Dendritic cell treated with granulocyte-macrophage colony-stimulating factor and Interleukin-4, amounts not matched to agents 40 ng/mL and 50 ng/mL, for 4 days (primary cell): Measurements from ENCODE around the gene SQOR.
A peak's percentile ranks its signal among the peaks of the same experiment; 100 is the strongest.

Experiments used
- H3K27ac Mint-ChIP-seq: one replicate; pipeline ENCODE4 v1.8.0; 2022; ENCODE audit warnings: mild to moderate bottlenecking, mixed read lengths
- H3K27me3 Mint-ChIP-seq: one replicate; pipeline ENCODE4 v1.8.0; 2022; ENCODE audit warnings: mild to moderate bottlenecking, mixed read lengths
- H3K36me3 Mint-ChIP-seq: one replicate; pipeline ENCODE4 v1.8.0; 2022; ENCODE audit warnings: low read depth, mixed read lengths
- H3K4me1 Mint-ChIP-seq: one replicate; pipeline ENCODE4 v1.8.0; 2022; ENCODE audit warnings: low read depth, mixed read lengths
- H3K4me3 Mint-ChIP-seq: one replicate; pipeline ENCODE4 v1.8.0; 2022; ENCODE audit warnings: mild to moderate bottlenecking, moderate library complexity, mixed read lengths
- H3K9me3 Mint-ChIP-seq: one replicate; pipeline ENCODE4 v1.8.0; 2022; ENCODE audit warnings: mixed read lengths
- intact Hi-C: fragments of 100-400 bp; cut with micrococcal nuclease; formaldehyde crosslinking; loops from one replicate; pipeline ENCODE4 v1.15.0; 2022

SQOR gene

DNA sequence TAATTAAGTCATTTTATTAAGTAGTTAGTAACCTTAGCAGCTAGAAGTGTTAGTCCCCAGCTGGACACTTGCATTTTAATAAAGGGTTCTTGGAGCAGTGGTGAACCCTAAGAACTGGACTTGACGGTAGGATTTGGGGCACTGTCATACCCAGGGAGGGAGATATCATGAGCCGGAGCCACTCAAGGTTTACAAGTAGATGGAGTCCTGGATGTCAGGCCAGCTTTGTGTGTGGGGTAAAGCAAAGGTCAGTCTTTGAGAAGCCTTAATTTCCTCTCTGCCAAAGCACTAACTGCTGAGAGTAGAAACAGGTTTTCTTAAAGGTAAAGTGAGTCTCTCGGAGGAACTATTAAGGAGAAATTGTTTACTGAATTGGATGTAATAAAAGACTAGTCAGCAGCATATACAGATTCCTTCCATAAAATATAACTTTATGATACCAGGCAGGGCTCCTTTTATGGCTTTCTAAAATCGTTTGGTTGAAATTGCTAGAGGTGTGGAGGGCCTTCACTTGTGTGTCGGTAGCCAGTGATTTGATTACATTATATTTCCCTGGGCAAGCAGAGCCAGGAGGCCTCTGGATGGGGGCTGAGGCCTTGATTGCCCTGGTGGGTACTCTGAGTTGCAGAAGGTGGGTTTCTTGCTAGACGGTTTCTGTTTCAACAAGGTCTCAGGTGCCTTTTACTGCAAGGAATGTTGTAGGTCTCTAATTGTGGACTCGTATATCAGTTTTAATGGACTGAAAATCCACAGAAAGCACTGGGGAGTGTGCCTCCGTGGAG, 23.1 kb downstream of the SQOR start:
- no peak overlapping the region for H3K4me3 Mint-ChIP-seq
- no peaks in the 10 kb centered on the region for H3K9me3 Mint-ChIP-seq
- H3K4me1 Mint-ChIP-seq = peaks cover 61% of the 10 kb centered on the region
- peaks cover 53% of the 10 kb centered on the region for H3K36me3 Mint-ChIP-seq
- H3K27ac Mint-ChIP-seq = no peak overlapping the region
- H3K27me3 Mint-ChIP-seq = no peaks in the 10 kb centered on the region
- intact Hi-C loops = no loop called here

GRCh38 chr15:45660231-45660979, 25.6 kb downstream of the SQOR start:
- no peak overlapping the region for H3K4me3 Mint-ChIP-seq
- H3K4me1 Mint-ChIP-seq = peaks cover 48% of the 10 kb centered on the region
- H3K9me3 Mint-ChIP-seq = no peaks in the 10 kb centered on the region
- no peaks in the 10 kb centered on the region for H3K27me3 Mint-ChIP-seq
- peak overlapping the region; percentile 65 for H3K27ac Mint-ChIP-seq
- intact Hi-C loops = no loop called here
- peaks cover 74% of the 10 kb centered on the region for H3K36me3 Mint-ChIP-seq

DNA sequence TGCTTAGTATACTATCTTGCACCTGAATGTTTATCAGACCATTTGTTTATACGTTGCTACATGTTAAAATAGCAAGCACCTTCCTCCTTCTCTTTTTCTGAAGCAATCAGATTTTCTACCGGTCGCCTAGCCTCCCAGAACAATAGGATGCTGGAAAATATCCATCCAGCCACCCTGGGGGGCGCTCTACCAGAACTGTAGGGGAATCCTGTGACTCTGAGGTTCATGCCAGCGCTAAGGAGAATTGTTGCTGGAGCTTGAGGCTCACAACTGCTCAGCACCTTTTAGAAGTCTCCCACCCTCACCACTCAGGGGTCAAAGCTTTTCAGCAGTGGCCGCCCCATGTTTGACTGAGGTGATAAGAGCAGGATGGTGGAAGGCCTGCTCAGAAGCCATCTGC, 27.5 kb downstream of the SQOR start:
- intact Hi-C loops = no loop called here
- no peak overlapping the region for H3K27ac Mint-ChIP-seq
- peaks cover 47% of the 10 kb centered on the region for H3K4me1 Mint-ChIP-seq
- H3K4me3 Mint-ChIP-seq = no peak overlapping the region
- H3K27me3 Mint-ChIP-seq = no peaks in the 10 kb centered on the region
- H3K36me3 Mint-ChIP-seq = peaks cover 89% of the 10 kb centered on the region
- H3K9me3 Mint-ChIP-seq = no peaks in the 10 kb centered on the region

DNA sequence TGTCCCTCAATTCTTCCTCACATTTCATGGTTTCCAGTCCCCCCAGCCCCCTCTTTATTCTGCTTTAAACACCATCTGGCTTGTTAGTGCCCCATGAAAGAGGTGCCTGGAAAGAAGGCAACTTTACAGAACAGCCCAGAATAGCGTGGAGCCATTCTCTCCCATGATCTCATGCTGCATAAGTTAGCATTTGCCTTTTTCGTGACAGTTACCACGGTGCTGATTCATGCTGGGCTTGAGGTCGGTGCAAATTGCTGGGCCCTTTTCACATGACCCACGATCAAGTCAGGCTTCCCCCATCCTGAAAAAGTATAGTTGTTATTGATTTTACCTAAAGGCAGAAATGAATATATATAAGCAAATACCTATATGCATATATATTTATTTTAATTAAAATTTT, 29.6 kb downstream of the SQOR start:
- intact Hi-C loops = no loop called here
- H3K27me3 Mint-ChIP-seq = no peaks in the 10 kb centered on the region
- H3K36me3 Mint-ChIP-seq = peaks cover 96% of the 10 kb centered on the region
- no peak overlapping the region for H3K4me3 Mint-ChIP-seq
- H3K9me3 Mint-ChIP-seq = no peaks in the 10 kb centered on the region
- H3K27ac Mint-ChIP-seq = no peak overlapping the region
- peaks cover 29% of the 10 kb centered on the region for H3K4me1 Mint-ChIP-seq

DNA sequence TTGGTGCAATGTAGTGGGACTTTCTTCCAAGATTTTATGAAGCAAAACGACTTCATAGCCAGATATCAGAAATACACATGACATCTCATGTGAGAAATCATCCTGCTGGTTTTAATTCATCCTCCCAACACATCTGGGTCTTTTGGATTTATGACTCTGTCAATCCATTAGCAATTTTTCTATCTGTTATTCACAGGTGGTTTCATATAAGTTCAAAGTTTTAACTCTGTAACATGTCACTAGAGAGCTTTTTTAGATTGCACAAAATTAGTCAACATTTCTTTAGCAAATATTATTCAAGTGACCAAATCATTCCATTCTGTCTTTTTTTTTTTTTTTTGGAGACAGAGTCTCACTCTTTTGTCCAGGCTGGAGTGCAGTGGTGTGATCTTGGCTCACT, 30.4 kb downstream of the SQOR start:
- intact Hi-C loops = no loop called here
- peaks cover 96% of the 10 kb centered on the region for H3K36me3 Mint-ChIP-seq
- H3K9me3 Mint-ChIP-seq = no peaks in the 10 kb centered on the region
- H3K4me3 Mint-ChIP-seq = no peak overlapping the region
- H3K27ac Mint-ChIP-seq = no peak overlapping the region
- H3K27me3 Mint-ChIP-seq = no peaks in the 10 kb centered on the region
- peaks cover 21% of the 10 kb centered on the region for H3K4me1 Mint-ChIP-seq

GRCh38 chr15:45666119-45666875, 31.5 kb downstream of the SQOR start:
- intact Hi-C loops = no loop called here
- Mint-ChIP-seq H3K4me1 (peaks cover 15% of the 10 kb centered on the region), H3K36me3 (peaks cover 96% of the 10 kb centered on the region), H3K27ac (peak overlapping the region; percentile 42), H3K4me3 (no peak overlapping the region), H3K9me3 (no peaks in the 10 kb centered on the region), H3K27me3 (no peaks in the 10 kb centered on the region)

- H3K4me3 Mint-ChIP-seq = no peak overlapping the region
- H3K27ac Mint-ChIP-seq = no peak overlapping the region
- H3K36me3 Mint-ChIP-seq = peaks cover 96% of the 10 kb centered on the region
Measured at GRCh38 chr15:45667002-45667401, 32.2 kb downstream of the SQOR start.

DNA sequence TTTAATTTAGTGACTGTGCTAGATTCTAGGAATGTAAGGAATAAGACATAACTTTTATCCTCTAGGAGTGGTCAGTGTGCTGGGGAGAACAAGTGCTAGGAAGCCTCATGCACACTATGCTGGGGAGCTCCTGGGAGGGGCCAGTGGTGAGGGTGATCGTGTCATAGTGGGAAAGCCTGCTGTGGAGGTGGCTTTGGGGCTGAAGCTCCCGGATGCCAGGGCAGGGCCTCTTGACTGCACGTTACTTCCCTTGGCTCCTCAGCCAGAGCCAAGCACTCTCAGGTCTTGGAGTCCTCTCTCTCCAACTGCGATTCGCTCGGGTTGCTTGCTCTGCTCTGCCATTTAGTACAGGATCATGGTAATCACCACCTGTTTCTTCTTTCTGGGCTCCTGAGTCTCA, 33.6 kb downstream of the SQOR start:
- Mint-ChIP-seq H3K36me3 (peaks cover 93% of the 10 kb centered on the region), H3K4me3 (no peak overlapping the region)
- intact Hi-C loops = no loop called here

More at GRCh38 chr15:45667002-45667401, 32.2 kb downstream of the SQOR start:
- intact Hi-C loops = no loop called here
- Mint-ChIP-seq H3K4me1 (peaks cover 15% of the 10 kb centered on the region), H3K9me3 (no peaks in the 10 kb centered on the region), H3K27me3 (no peaks in the 10 kb centered on the region)

GRCh38 chr15:45669422-45669821, 34.6 kb downstream of the SQOR start:
- H3K9me3 Mint-ChIP-seq = no peaks in the 10 kb centered on the region
- intact Hi-C loops = no loop called here
- H3K4me3 Mint-ChIP-seq = no peak overlapping the region
- peaks cover 91% of the 10 kb centered on the region for H3K36me3 Mint-ChIP-seq
- H3K27ac Mint-ChIP-seq = no peak overlapping the region
- peaks cover 10% of the 10 kb centered on the region for H3K4me1 Mint-ChIP-seq
- H3K27me3 Mint-ChIP-seq = no peaks in the 10 kb centered on the region

More for the DNA sequence above, 33.6 kb downstream of the SQOR start:
- Mint-ChIP-seq H3K9me3 (no peaks in the 10 kb centered on the region), H3K4me1 (peaks cover 15% of the 10 kb centered on the region), H3K27ac (no peak overlapping the region), H3K27me3 (no peaks in the 10 kb centered on the region)

DNA sequence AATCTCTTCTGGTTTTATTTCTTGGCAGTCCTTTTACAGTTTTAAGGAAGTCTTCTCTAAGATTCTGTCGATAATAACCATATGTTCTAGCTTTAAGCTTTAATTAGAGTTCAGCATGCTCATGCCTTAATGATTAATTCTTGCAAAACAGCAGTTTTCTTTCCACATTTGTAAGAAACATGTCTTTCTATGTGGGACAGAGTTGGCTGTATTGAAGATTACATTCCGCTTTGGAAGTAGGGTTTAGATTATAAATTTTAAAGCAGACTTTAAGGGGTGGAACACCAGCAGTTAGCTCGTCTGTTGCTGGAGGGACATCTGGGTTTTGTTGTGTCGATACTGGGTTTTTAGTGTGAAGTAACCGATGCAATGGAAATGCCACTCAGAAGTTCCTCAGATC, 35.3 kb downstream of the SQOR start:
- H3K36me3 Mint-ChIP-seq = peaks cover 91% of the 10 kb centered on the region

DNA sequence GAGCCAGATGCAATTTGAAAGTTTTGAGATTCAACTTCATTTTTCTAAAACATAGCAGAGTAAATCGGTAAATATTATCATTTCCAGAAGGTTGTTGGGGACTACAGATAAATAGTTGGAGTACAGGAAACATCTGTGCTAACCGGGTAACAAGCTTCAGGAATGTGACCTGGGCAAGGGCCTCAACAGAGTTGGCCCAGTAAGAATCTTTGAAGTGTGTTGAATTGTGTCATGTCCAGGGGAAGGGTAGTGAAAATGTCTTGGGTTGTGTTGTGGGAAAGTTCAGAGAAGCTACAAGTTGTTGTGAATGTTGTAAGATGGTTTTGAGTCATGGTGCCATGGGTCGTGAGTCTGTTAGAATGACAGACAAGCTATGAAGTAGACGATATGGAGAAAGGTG, 35.7 kb downstream of the SQOR start:
- Mint-ChIP-seq H3K27me3 (no peaks in the 10 kb centered on the region), H3K36me3 (peaks cover 91% of the 10 kb centered on the region), H3K4me3 (no peak overlapping the region), H3K4me1 (peaks cover 5% of the 10 kb centered on the region), H3K9me3 (no peaks in the 10 kb centered on the region), H3K27ac (no peak overlapping the region)
- intact Hi-C loops = no loop called here

More for the DNA sequence above, 35.3 kb downstream of the SQOR start:
- no peak overlapping the region for H3K4me3 Mint-ChIP-seq
- intact Hi-C loops = no loop called here
- no peak overlapping the region for H3K27ac Mint-ChIP-seq
- no peaks in the 10 kb centered on the region for H3K27me3 Mint-ChIP-seq
- no peaks in the 10 kb centered on the region for H3K9me3 Mint-ChIP-seq
- peaks cover 5% of the 10 kb centered on the region for H3K4me1 Mint-ChIP-seq

GRCh38 chr15:45674677-45675076, 39.8 kb downstream of the SQOR start:
- no peak overlapping the region for H3K4me3 Mint-ChIP-seq
- H3K36me3 Mint-ChIP-seq = peaks cover 96% of the 10 kb centered on the region
- no peaks in the 10 kb centered on the region for H3K9me3 Mint-ChIP-seq
- no peaks in the 10 kb centered on the region for H3K27me3 Mint-ChIP-seq
- intact Hi-C loops = no loop called here
- H3K27ac Mint-ChIP-seq = no peak overlapping the region
- H3K4me1 Mint-ChIP-seq = no peaks in the 10 kb centered on the region

DNA sequence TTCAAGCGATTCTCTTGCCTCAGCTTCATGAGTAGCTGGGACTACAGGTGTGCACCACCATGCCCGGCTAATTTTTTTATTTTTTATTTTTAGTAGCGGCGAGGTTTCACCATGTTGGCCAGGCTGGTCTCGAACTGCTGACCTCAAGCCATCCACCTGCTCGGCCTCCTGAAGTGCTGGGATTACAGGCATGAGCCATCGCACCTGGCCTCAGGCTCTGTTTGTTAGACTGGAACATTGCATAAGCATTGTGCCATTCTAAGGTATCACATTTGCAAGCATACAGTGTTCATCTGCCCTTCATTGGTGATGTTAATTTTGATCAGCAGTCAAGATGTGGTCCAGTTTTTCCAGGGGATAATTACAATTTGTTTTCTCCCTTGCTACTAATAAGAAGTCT, 43.0 kb downstream of the SQOR start:
- peaks cover 99% of the 10 kb centered on the region for H3K36me3 Mint-ChIP-seq
- H3K27me3 Mint-ChIP-seq = no peaks in the 10 kb centered on the region
- no peaks in the 10 kb centered on the region for H3K4me1 Mint-ChIP-seq
- intact Hi-C loops = no loop called here
- no peaks in the 10 kb centered on the region for H3K9me3 Mint-ChIP-seq
- no peak overlapping the region for H3K4me3 Mint-ChIP-seq
- H3K27ac Mint-ChIP-seq = no peak overlapping the region
